ENCODE data around the gene IL1R2.

DNA sequence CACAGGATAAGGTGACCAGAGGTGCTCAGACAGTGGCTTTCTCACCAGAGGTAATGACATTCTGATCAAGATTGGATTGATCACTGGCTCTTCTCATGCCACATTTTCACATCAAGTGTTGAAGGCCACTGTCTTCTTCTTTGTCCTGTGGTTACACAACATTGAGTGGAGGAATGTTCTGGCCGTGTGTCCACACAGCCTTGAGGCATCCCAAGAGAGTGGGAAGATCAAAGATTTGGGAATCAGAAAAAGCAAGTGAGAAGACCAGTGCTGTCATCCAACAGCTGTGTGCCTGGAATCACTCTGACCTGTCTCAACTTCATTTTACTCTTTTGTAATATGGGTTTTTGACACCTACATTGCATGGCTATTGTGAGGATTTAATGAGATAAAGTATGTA, 67.4 kb downstream of the IL1R2 start:
- no peak for TF ChIP-seq CTCF (IDR thresholded peaks at IDR 0.05; ENCODE audit: insufficient read depth, low read length)
- no peak for TF ChIP-seq POLR2AphosphoS5 (IDR thresholded peaks at IDR 0.05; ENCODE audit: low read depth)
- TF ChIP-seq GABPA (IDR thresholded peaks at IDR 0.05; ENCODE audit: low read depth): no peak
- TF ChIP-seq, protein P1, sequence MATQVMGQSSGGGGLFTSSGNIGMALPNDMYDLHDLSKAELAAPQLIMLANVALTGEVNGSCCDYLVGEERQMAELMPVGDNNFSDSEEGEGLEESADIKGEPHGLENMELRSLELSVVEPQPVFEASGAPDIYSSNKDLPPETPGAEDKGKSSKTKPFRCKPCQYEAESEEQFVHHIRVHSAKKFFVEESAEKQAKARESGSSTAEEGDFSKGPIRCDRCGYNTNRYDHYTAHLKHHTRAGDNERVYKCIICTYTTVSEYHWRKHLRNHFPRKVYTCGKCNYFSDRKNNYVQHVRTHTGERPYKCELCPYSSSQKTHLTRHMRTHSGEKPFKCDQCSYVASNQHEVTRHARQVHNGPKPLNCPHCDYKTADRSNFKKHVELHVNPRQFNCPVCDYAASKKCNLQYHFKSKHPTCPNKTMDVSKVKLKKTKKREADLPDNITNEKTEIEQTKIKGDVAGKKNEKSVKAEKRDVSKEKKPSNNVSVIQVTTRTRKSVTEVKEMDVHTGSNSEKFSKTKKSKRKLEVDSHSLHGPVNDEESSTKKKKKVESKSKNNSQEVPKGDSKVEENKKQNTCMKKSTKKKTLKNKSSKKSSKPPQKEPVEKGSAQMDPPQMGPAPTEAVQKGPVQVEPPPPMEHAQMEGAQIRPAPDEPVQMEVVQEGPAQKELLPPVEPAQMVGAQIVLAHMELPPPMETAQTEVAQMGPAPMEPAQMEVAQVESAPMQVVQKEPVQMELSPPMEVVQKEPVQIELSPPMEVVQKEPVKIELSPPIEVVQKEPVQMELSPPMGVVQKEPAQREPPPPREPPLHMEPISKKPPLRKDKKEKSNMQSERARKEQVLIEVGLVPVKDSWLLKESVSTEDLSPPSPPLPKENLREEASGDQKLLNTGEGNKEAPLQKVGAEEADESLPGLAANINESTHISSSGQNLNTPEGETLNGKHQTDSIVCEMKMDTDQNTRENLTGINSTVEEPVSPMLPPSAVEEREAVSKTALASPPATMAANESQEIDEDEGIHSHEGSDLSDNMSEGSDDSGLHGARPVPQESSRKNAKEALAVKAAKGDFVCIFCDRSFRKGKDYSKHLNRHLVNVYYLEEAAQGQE (IDR thresholded peaks at IDR 0.05; ENCODE audit: insufficient replicate concordance, low read depth): no peak
- TF ChIP-seq SPI1 (IDR thresholded peaks at IDR 0.05; ENCODE audit: borderline replicate concordance, low read depth): no peak

Data from HL-60 (cell line).